CD8-positive, alpha-beta memory T cell (primary cell): ENCODE results near the gene CCDC171. TPM values are rescaled to one million over a fixed set of nuclear protein-coding genes. Genes with fewer than 3 reads are reported as not detected.

Experiments used
- CTCF ChIA-PET: fragments of 350-600 bp; sonication (Branson Sonifier 250); formaldehyde crosslinking; loops from one replicate; lab custom pipeline; 2021; ENCODE audit warnings: antibody characterized with exemption; lab: Charles Lee
- POLR2A ChIA-PET: fragments of 350-600 bp; sonication (Branson Sonifier 250); formaldehyde crosslinking; loops from one replicate; lab custom pipeline; 2021; ENCODE audit warnings: antibody characterized with exemption; lab: Charles Lee
- DNase-seq, 5 donors: peaks; one replicate each; pipeline versions ENCODE4 v3.0.0 to v3.0.0-alpha.2; 2020 to 2022; ENCODE audit warnings: mixed read lengths in 1 of 5
- H3K27ac ChIP-seq: one replicate; pipeline ENCODE4 v1.7.0; 2013; ENCODE audit warnings: low read depth, mild to moderate bottlenecking, low read length, moderate library complexity
- H3K27me3 ChIP-seq: 2 replicates; pipeline ENCODE4 v1.7.0; 2013; ENCODE audit warnings: low read length, mild to moderate bottlenecking; ENCODE audit not compliant: insufficient read depth, poor library complexity, severe bottlenecking
- H3K36me3 ChIP-seq: 2 replicates; pipeline ENCODE4 v1.7.0; 2013; ENCODE audit warnings: mild to moderate bottlenecking, low read length, moderate library complexity; ENCODE audit not compliant: insufficient read depth
- H3K4me1 ChIP-seq: 2 replicates; pipeline ENCODE4 v1.7.0; 2013; ENCODE audit warnings: mild to moderate bottlenecking, low read length, moderate library complexity; ENCODE audit not compliant: insufficient read depth
- H3K4me3 ChIP-seq: 2 replicates; pipeline ENCODE4 v1.7.0; 2013; ENCODE audit warnings: mild to moderate bottlenecking, low read length
- H3K9me3 ChIP-seq: 2 replicates; pipeline ENCODE4 v1.7.0; 2013; ENCODE audit warnings: mild to moderate bottlenecking, low read length
- H3K27ac Mint-ChIP-seq, 8 donors: one replicate each; pipeline ENCODE4 v1.8.0; 2020 to 2021; ENCODE audit warnings: mixed read lengths in 8 of 8, mild to moderate bottlenecking in 6 of 8, inconsistent platforms in 3 of 8, moderate library complexity in 3 of 8
- H3K27me3 Mint-ChIP-seq, 2 donors: one replicate each; pipeline ENCODE4 v1.8.0; 2020 to 2021; ENCODE audit warnings: mixed read lengths in 2 of 2, mild to moderate bottlenecking in 1 of 2, moderate library complexity in 1 of 2
- H3K36me3 Mint-ChIP-seq, 3 donors: one replicate each; pipeline ENCODE4 v1.8.0; 2020 to 2021; ENCODE audit warnings: mixed read lengths in 3 of 3, inconsistent platforms in 1 of 3, mild to moderate bottlenecking in 1 of 3
- H3K4me1 Mint-ChIP-seq, 3 donors: one replicate each; pipeline ENCODE4 v1.8.0; 2020 to 2021; ENCODE audit warnings: mixed read lengths in 3 of 3, inconsistent platforms in 1 of 3, mild to moderate bottlenecking in 1 of 3
- H3K4me3 Mint-ChIP-seq, 7 donors: one replicate each; pipeline ENCODE4 v1.8.0; 2020 to 2021; ENCODE audit warnings: mixed read lengths in 7 of 7, mild to moderate bottlenecking in 6 of 7, moderate library complexity in 4 of 7, inconsistent platforms in 2 of 7
- H3K9me3 Mint-ChIP-seq, 5 donors: one replicate each; pipeline ENCODE4 v1.8.0; 2020 to 2022; ENCODE audit warnings: mixed read lengths in 5 of 5, mild to moderate bottlenecking in 3 of 5, moderate library complexity in 2 of 5, inconsistent platforms in 1 of 5
- polyA plus RNA-seq: library from polyadenylated mRNA; unstranded; fragments of 300-500 nt; fragmentation: Illumina TruSeq; gene quantifications from one replicate; pipeline ENCODE4 v1.2.3, GENCODE V29; 2021
- total RNA-seq, 2 experiments: library from RNA; stranded (reverse); gene quantifications; one replicate each; pipeline ENCODE4 v1.2.3, GENCODE V29; 2021

CCDC171 gene
- total and polyA plus RNA-seq, 3 experiments from 2014 or later = 0.62 to 2.3 (median 1.8) TPM

GRCh38 chr9:15935661-15936305 is 382.9 kb downstream of the CCDC171 start:
- ChIA-PET CTCF (no interaction called here), POLR2A (no interaction called here)
- Mint-ChIP-seq H3K36me3 (no peaks in the 10 kb centered on the region), H3K4me1 (no peaks in the 10 kb centered on the region), H3K27ac (no peak overlapping the region), H3K27me3 (no peaks in the 10 kb centered on the region), H3K9me3 (peaks cover 12 to 19% (median 16%) of the 10 kb centered on the region in 5 donors), H3K4me3 (no peak overlapping the region)
- H3K4me1 ChIP-seq = no peaks in the 10 kb centered on the region
- no peaks in the 10 kb centered on the region for H3K9me3 ChIP-seq
- no peak for DNase-seq
- no peak overlapping the region for H3K27ac ChIP-seq
- no peaks in the 10 kb centered on the region for H3K27me3 ChIP-seq
- H3K36me3 ChIP-seq = no peaks in the 10 kb centered on the region
- H3K4me3 ChIP-seq = no peak overlapping the region

GRCh38 chr9:15936306-15936921 is 383.6 kb downstream of the CCDC171 start:
- ChIA-PET POLR2A (no interaction called here), CTCF (no interaction called here)
- Mint-ChIP-seq H3K4me1 (no peaks in the 10 kb centered on the region), H3K27ac (no peak overlapping the region), H3K36me3 (no peaks in the 10 kb centered on the region), H3K9me3 (peaks cover 10 to 17% (median 16%) of the 10 kb centered on the region in 5 donors), H3K4me3 (no peak overlapping the region), H3K27me3 (no peaks in the 10 kb centered on the region)
- H3K9me3 ChIP-seq = no peaks in the 10 kb centered on the region
- no peaks in the 10 kb centered on the region for H3K27me3 ChIP-seq
- H3K4me1 ChIP-seq = no peaks in the 10 kb centered on the region
- no peak overlapping the region for H3K4me3 ChIP-seq
- H3K36me3 ChIP-seq = no peaks in the 10 kb centered on the region
- H3K27ac ChIP-seq = no peak overlapping the region
- DNase-seq = no peak

GRCh38 chr9:15942831-15943424 is 390.1 kb downstream of the CCDC171 start:
- Histone ChIP-seq H3K27ac (no peak overlapping the region), H3K4me1 (no peaks in the 10 kb centered on the region), H3K4me3 (no peak overlapping the region), H3K9me3 (no peaks in the 10 kb centered on the region), H3K36me3 (no peaks in the 10 kb centered on the region), H3K27me3 (no peaks in the 10 kb centered on the region)
- Mint-ChIP-seq H3K36me3 (no peaks in the 10 kb centered on the region), H3K9me3 (peaks cover 0 to 12% (median 9%) of the 10 kb centered on the region in 5 donors), H3K4me3 (no peak overlapping the region), H3K27ac (no peak overlapping the region), H3K4me1 (no peaks in the 10 kb centered on the region), H3K27me3 (no peaks in the 10 kb centered on the region)
- ChIA-PET POLR2A (no interaction called here), CTCF (no interaction called here)
- DNase-seq = no peak

- Histone ChIP-seq H3K27ac (no peak overlapping the region), H3K4me3 (no peak overlapping the region), H3K4me1 (no peaks in the 10 kb centered on the region), H3K27me3 (no peaks in the 10 kb centered on the region), H3K9me3 (no peaks in the 10 kb centered on the region), H3K36me3 (no peaks in the 10 kb centered on the region)
- no peak overlapping the region for H3K27ac Mint-ChIP-seq
- H3K27me3 Mint-ChIP-seq = no peaks in the 10 kb centered on the region
- no peak overlapping the region for H3K4me3 Mint-ChIP-seq
- ChIA-PET POLR2A (no interaction called here), CTCF (no interaction called here)
- no peaks in the 10 kb centered on the region for H3K4me1 Mint-ChIP-seq
- no peak for DNase-seq
- peaks cover 0 to 12% (median 9%) of the 10 kb centered on the region in 5 donors for H3K9me3 Mint-ChIP-seq
- no peaks in the 10 kb centered on the region for H3K36me3 Mint-ChIP-seq
Observed at GRCh38 chr9:15944341-15944740, 391.5 kb downstream of the CCDC171 start.

GRCh38 chr9:15959663-15960062 is 406.8 kb downstream of the CCDC171 start:
- CTCF ChIA-PET = no interaction called here
- H3K27me3 Mint-ChIP-seq = no peaks in the 10 kb centered on the region
- H3K27ac Mint-ChIP-seq = no peak overlapping the region
- Histone ChIP-seq H3K36me3 (no peaks in the 10 kb centered on the region), H3K9me3 (no peaks in the 10 kb centered on the region), H3K27ac (no peak overlapping the region), H3K4me3 (no peak overlapping the region), H3K27me3 (no peaks in the 10 kb centered on the region), H3K4me1 (no peaks in the 10 kb centered on the region)
- peaks cover 0 to 5% (median 0%) of the 10 kb centered on the region in 3 donors for H3K36me3 Mint-ChIP-seq
- H3K9me3 Mint-ChIP-seq = peaks cover 1 to 11% (median 6%) of the 10 kb centered on the region in 5 donors
- DNase-seq = no peak
- no peaks in the 10 kb centered on the region for H3K4me1 Mint-ChIP-seq
- no peak overlapping the region for H3K4me3 Mint-ChIP-seq
- POLR2A ChIA-PET = no interaction called here

- DNase-seq = no peak
- no peaks in the 10 kb centered on the region for H3K36me3 Mint-ChIP-seq
- H3K27ac ChIP-seq = no peak overlapping the region
- H3K9me3 ChIP-seq = no peaks in the 10 kb centered on the region
- CTCF ChIA-PET = no interaction called here
- H3K4me1 Mint-ChIP-seq = no peaks in the 10 kb centered on the region
- H3K27me3 Mint-ChIP-seq = no peaks in the 10 kb centered on the region
- POLR2A ChIA-PET = no interaction called here
- H3K4me1 ChIP-seq = no peaks in the 10 kb centered on the region
- H3K27me3 ChIP-seq = no peaks in the 10 kb centered on the region
- H3K4me3 ChIP-seq = no peak overlapping the region
- no peak overlapping the region for H3K4me3 Mint-ChIP-seq
- H3K27ac Mint-ChIP-seq = no peak overlapping the region
- H3K36me3 ChIP-seq = no peaks in the 10 kb centered on the region
- H3K9me3 Mint-ChIP-seq = peaks cover 0 to 6% (median 0%) of the 10 kb centered on the region in 5 donors
Observed at GRCh38 chr9:15961217-15961616, 408.4 kb downstream of the CCDC171 start.

GRCh38 chr9:15965246-15965745 is 412.5 kb downstream of the CCDC171 start:
- Mint-ChIP-seq H3K27ac (no peak overlapping the region), H3K27me3 (no peaks in the 10 kb centered on the region), H3K9me3 (peaks cover 0 to 2% (median 0%) of the 10 kb centered on the region in 5 donors), H3K4me3 (no peak overlapping the region), H3K36me3 (no peaks in the 10 kb centered on the region), H3K4me1 (no peaks in the 10 kb centered on the region)
- POLR2A ChIA-PET = no interaction called here
- Histone ChIP-seq H3K27me3 (no peaks in the 10 kb centered on the region), H3K4me3 (no peak overlapping the region), H3K36me3 (no peaks in the 10 kb centered on the region), H3K4me1 (no peaks in the 10 kb centered on the region), H3K9me3 (no peaks in the 10 kb centered on the region), H3K27ac (no peak overlapping the region)
- DNase-seq = no peak
- CTCF ChIA-PET = no interaction called here

- H3K4me3 Mint-ChIP-seq = no peak overlapping the region
- Histone ChIP-seq H3K9me3 (no peaks in the 10 kb centered on the region), H3K4me1 (no peaks in the 10 kb centered on the region), H3K4me3 (no peak overlapping the region), H3K36me3 (no peaks in the 10 kb centered on the region), H3K27ac (no peak overlapping the region), H3K27me3 (no peaks in the 10 kb centered on the region)
- H3K4me1 Mint-ChIP-seq = no peaks in the 10 kb centered on the region
- H3K9me3 Mint-ChIP-seq = peaks cover 0 to 5% (median 1%) of the 10 kb centered on the region in 5 donors
- POLR2A ChIA-PET = no interaction called here
- H3K27me3 Mint-ChIP-seq = no peaks in the 10 kb centered on the region
- H3K36me3 Mint-ChIP-seq = no peaks in the 10 kb centered on the region
- CTCF ChIA-PET = no interaction called here
- no peak for DNase-seq
- no peak overlapping the region for H3K27ac Mint-ChIP-seq
Observed at GRCh38 chr9:15966471-15966870, 413.6 kb downstream of the CCDC171 start.
